CD4-positive, alpha-beta T cell treated with Interleukin-15 for 1 hour (primary cell): ENCODE results near the gene YTHDC1.
A peak's percentile ranks its signal among the peaks of the same experiment; 100 is the strongest.
"Not testable (repeated sequence)": the region's sequence is repeated elsewhere in the genome, so short reads cannot be mapped to it uniquely, and the experiment has no call there.

ENCODE experiments used
- DNase-seq: peaks from one replicate; pipeline ENCODE4 v3.0.0-alpha.2; 2020

YTHDC1 gene

DNA sequence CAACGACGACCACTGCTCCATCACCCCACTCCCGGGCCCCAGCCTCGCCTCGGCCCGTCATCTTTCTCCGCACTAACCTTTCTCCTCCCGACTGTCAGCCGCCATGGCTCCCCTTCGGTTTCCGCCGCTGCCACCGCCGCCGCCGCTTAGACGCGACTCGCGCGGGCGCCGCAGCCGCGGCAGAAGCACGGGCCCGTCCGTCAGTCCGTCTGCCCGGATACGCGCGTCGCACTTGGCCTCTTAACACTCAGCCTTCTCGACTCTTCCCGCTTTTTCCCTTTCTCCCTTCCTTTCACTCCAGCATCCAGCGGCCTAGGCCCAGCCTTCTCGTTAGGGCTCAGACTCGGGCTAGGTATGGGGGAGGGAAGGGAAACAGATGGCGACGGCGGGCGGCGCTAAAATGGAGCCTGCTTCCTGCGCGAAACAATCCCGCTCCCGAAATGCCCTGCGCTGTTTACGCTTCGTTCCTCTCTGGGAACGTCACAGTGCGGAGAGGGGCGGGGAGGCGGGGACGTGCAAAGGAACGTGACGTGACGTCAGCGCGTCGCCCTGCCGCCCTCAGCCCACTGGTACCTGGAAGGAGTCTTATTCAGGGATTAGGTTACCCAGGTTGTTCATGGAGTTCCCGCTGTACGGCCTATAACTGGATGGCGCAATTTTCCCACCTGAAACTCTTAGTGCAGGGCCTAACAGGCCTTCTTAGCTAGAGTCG lies at the start of gene YTHDC1:
YTHDC1 (minus strand) TSS at position 442 of the 712 bp plus-strand sequence; CDS start at position 105, 337 bp downstream.
- DNase-seq, result peak; percentile 93

DNA sequence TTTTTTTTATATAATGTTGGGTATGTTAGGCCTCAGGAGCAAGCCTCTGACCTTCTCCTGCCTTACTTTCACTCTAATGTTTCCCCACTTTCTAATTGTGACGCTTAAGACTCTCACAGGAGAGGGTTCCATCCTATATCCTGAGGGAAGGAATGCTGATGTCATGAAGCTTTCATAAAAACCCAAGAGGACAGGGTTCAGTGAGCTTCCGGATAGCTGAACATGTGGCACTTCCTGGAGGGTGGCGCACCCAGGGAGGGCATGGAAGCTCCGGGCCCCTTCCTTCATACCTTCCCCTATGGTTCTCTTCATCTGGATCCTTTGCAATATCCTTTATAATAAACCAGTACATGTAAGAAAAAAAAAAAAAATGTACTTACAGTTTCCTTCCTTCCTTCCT lies 49.4 kb upstream of the YTHDC1 start:
- no peak for DNase-seq

DNA sequence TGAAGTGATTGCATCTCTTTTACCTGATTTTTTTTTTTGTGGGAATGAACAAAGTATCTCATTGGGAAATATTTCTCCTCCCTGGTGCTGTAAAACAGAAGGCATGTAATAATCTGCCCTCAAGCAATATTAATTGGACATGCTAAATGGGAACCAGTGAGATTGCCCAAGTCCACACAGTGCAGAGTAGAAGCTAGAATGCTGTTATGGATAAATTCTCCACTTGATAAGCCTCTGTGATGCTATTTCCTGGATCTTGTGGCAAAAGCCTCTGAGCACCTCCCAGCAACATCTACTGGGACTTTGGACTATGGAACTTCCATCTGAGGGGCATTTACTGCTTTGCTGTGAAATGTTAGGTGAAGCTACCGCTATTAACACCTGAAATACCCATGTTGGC lies 46.9 kb upstream of the YTHDC1 start:
- no peak for DNase-seq

DNA sequence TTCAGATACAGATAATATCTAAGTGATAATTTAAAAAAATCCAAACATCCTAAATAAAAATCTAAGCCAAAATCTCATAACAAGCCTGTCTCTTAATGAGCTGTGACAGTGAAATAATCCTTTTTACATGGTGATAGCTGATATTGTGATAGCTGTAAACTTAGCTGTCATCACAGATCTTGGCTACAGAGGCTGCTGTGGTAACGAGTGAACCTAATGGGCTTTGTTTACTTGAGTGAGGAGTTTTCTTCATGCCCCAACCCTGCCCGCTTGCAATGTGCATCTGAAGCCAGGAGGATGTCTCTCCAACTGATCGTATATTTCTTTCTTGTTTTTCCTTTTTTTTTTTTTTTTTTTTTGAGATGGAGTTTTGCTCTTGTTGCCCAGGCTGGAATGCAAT lies 41.5 kb upstream of the YTHDC1 start:
- DNase-seq, result no peak

DNA sequence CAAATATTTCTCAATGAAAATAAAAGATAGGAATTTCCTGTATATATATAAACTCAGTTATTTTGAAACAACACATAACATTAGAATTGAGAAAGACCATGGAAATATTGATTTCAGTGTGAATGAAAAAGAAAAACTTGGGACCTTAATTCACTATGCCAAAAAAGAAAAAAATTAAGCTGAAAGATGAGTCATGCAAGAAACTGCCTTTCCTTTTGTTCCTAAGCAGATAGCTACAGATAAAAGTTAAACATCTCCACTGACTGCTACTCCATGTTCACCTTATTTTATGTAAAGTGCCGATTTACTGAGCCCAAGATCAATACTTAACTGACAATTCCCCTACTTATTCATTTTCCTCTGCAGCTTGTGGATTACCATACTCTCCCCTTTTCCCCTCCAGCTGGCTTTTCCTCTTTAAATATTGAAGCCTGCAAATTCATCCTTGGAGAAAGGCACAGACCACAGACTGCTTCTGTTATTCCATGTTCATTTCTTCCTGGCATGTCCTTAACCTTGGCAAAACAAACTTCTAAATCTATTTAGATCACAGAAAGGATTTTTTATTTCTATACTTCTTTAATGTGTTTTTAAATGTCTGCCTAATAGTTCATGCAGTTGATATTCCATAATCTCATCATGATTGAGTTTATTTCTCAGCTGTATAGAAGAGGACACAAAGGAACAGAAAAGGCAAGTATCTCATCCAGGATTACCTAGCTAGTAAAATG lies 40.5 kb upstream of the YTHDC1 start:
- no peak for DNase-seq

DNA sequence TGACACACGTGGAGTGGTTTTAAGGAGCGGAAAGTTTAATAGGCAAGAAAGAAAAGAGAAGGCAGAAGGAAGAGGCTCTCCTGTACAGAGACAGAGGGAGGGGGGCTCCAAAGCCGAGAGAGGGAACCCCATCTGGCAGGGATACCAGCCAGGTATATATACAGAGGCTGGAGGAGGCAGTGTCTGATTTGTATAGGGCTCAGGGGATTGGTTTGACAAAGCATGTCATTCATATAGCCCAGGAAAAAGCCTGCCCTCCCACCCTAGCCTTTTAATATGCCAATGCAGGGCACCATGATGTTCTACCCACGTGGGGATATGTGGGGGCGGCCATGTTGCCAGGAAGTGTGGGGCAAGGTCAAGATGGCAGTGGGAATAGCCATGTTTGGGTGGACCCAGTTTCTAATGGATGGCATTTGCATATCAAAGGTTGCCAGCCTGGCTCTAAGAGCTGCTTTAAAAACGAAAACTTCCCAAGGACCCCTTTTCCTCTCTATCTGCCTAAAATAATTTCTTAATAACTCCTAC lies 39.6 kb upstream of the YTHDC1 start:
- DNase-seq, result not testable (repeated sequence)

DNA sequence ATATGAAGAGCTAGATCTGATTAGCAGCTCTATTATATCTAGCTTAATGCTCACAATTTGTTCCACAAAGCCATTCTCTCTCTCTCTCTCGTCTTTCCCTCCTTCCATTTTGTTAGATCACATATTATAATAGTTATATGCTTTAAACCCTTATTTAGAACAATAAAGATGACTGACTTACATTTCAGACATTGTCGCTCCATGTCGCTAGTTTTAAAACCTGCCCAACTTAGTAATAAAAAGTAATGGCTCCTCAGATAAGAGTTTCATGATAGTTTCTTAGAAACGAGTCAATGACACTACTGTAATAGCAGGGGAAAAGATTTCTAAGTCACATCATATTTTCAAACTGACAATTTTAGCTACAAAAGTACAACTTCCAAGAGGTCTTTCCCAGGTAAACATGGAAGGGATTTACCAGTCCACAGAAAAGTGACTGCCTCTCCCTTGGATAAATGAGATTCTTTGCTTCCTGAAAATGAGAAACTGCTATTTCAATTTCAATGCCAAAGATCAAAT lies 38.5 kb upstream of the YTHDC1 start:
- DNase-seq, result no peak

DNA sequence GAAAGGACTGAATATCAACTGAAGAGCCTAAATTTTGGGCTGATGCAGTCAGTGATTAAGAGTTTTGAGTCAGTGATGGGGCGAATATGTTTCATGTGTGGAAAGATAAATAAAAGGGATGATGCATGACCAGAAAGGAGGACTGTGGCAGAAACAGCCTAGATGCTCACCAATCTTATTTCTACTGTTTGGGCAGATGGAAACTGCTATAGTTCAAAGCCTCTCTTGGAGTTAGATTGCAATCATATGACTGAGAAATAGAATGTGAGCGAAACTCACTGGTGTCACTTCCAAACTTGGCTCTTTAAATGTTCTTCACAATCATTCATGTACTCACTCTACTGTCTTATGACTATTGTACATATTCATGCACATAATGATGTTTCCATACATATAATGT lies 35.4 kb upstream of the YTHDC1 start:
- no peak for DNase-seq

DNA sequence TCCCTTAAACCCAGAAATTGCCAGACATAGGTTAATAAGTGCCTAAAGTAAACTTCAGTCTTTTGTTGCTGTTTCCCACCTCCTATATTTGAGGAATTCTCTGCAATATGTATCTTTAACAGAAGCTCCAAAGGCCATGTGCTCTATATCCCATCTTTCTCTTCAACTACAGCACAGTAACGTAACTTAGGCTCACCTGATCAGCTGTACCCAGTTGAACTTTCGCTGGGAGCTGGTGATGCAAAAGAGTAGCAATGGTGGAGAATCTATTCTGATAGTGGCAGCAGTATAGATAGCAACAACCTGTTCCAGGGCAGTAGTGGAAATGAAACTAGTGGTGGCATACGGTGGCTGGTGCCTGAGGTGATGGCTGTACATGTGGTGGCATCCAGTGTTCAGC lies 33.2 kb upstream of the YTHDC1 start:
- no peak for DNase-seq

DNA sequence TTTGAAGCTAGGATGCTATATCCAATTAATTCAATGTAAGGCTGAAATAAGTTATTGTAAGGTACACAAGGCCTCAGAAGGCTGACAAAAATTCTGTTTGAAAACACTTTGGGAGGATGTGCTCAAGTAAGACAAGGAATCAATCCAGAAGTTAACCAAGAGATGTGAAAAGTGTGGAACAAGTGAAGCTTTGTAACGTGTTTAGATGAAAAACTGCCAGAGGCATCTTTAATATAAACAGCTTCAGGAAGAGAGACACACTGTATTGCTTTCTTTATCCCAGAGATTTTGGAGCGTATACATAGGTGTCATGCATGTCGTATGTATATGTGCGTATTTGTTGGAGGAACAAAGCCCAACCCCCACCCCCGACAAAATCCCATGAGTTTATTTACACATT lies 28.3 kb upstream of the YTHDC1 start:
- DNase-seq, result no peak

DNA sequence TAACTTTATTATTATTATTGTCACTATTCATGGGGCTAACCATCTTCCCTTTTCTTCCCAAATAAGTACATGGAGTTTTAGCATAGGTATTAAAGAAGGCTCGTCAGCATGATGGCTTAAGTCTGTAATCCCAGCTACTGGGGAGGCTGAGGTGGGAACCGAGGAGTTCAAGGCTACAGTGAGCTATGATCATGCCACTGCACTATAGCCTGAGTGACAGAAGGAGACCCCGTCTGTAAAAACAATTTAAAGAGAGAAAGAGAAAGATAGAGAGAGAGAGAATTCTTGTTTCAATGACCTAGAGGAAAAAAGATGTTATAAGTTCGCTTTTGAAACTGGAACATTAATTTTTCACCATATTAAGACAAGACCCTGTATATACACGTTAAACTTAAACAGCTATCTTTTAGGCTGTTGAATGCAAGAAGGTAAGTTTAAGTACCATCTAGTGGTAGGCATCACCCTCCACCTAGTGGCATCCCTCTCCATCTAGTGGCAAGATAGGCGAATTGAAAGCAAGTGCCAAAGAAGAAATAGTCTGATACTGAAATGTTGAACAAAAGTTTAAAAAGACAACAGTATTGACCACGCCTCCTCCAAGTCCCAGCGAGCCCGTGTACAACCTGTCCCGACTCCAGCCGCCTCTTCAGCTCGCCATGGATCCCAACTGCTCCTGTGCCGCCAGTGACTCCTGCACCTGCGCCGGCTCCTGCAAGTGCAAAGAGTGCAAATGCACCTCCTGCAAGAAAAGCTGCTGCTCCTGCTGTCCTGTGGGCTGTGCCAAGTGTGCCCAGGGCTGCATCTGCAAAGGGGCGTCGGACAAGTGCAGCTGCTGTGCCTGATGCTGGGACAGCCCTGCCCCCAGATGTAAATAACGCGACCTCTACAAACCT lies 26.0 kb upstream of the YTHDC1 start:
- peak; percentile 44 for DNase-seq

DNA sequence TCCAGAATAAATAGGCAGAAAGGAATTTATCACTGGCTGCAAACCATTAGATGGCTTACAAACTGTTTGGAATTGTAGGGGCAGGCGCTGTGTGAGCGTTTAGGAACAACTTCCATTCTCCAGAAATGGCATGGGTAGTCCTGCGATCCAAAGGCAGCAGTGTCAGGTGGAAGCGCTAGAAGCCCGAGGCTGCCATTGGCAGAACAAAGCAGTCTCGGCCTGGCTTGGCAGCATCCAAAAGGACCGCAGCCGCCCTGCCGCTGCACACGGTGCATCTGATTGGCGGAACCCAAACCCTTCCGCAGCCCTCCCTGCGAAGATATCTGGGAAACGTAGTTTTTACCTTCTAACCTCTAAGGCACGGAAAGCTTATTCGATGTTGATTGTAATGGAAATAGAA lies 23.6 kb upstream of the YTHDC1 start:
- peak; percentile 78 for DNase-seq

DNA sequence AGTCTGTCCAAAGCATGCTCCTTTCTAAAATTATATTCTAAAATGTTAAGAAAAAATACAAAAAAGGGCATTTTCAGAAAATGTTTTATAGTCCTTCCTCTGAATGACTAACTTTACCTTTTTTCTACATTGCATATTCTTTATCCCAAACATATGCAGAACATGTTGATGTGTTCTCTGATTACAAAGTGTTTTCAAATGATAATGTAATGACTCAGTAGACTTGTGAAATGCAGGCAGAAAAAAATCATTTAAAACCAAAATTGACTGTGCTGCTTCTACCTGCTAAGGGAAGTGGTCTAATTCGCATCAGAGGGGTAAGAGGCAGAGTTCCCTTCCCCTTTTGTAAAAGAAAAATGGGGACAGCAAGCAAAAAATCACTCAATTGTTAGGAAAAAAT lies 22.7 kb upstream of the YTHDC1 start:
- no peak for DNase-seq

DNA sequence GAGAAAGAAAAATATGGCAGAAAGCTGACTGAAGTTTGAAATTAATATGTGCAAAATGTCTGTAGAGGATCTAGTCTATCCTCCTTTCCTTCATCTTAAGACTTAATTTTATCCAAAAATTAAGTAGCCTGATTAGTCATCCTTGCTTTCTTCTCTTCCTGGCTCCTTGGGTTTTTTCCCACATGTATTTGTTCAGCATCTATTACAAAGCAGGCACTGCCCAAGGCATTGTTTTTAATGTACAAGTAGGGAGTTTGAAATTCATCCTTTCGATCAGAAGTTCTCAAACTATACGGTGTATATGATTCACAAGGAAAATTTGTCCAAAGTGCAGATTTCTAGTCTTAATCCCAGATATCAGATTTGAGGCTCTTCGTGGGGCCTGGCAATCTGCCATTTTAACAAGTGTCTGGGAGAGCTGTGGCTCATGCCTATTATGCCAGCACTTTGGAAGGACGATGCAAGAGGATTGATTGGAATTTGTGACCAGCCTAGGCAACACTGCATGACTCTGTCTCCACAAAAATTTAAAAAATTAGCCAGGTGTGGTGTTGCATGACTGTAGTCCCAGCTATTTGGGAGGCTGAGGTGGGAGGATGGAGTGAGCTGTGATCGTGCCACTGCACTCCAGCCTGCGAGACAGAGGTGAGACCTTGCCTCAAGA lies 19.4 kb upstream of the YTHDC1 start:
- no peak for DNase-seq

DNA sequence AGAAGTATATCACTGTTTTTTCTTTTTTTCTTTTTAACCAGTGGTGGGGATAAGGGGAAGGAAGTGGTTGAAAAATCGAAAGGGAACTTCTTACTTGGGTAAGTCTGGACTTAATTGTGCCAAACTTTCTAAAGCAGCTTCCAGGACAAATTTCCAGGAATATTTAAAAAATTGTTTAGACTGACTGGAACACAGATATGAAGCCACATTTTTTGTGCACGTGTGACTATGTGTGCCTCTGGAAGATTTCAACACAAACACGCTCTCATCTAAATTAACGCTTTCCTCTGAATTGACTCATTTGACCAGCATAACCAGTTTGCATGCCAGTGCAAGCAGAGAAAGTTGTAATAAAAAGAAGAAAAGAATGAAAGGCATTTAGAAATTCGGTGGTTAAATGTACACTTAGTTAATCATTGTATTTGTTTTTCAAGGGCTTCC lies 18.8 kb upstream of the YTHDC1 start:
- DNase-seq, result no peak

DNA sequence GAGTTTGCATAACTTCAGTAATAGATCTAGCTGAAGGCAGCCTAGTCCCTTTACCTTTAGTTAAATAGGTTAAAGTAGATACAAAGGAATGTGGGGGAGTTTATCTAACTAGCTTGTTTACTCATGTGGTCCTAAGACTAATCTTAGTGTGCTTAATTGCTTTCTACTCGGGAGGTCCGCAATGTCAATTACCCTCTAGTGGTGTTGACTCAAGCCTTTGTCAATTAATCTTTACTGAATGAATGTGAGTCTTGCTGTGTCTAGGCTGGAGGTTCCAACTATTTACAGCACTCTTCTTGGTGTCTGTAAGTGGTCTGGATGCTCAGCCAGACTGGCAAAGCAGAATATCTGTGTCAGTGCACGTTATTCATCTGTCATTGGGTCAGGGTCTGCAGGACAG lies 17.9 kb upstream of the YTHDC1 start:
- no peak for DNase-seq

DNA sequence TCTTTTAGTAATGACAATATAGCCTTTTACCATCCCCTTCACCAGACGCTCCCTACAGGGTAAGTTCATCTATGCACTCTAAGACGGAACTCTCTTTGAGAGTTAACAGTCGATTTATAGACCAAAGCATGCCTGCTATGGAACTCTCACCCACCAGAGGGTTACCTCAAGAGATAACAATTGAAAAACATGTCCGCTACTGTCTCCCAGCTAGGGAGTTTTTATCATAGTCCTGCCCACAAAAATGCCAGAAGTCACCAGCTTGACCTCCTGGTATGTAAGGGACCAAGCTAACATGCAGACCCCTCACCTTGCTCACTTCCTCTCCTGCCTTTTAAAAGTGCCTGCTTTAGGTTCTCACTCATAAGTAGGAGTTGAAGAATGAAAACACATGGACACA lies 16.7 kb upstream of the YTHDC1 start:
- DNase-seq, result no peak

DNA sequence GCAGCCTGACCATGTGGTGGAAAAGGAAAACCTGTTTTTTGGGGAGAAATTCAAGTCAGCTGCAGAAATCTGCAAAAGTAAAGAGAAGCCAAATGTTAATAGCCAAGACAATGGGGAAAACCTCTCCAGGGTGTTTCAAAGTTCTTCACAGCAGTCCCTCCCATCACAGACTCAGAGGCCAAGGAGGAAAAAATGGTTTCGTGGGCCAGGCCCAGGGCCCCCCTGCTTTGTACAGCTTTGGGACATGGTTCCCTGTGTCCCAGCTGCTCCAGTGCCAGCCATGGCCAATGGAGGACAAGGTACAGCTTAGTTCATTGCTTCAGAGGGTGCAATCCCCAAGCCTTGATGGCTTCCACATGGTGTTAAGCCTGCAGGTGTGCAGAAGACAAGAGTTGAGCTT lies 15.2 kb upstream of the YTHDC1 start:
- no peak for DNase-seq

DNA sequence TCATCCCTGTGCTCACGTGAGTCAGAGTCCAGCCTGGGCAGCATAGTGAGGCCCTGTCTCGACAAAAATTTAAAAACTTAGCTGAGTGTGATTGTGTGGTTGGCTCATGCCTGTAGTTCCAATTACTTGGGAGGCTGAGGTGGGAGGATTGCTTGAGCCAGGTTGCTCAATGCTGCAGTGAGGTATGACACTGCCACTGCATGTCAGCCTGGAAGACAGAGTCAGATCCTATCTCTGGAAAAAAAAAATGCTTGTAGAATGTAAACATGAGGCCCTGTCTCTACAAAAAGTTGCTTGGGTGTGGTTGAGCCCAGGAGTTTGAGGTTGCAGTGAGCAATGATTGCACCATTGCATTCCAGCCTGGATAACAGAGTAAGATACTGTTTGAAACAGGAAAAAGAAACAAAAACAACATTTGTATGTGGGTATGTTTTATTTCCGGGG lies 11.3 kb upstream of the YTHDC1 start:
- no peak for DNase-seq

DNA sequence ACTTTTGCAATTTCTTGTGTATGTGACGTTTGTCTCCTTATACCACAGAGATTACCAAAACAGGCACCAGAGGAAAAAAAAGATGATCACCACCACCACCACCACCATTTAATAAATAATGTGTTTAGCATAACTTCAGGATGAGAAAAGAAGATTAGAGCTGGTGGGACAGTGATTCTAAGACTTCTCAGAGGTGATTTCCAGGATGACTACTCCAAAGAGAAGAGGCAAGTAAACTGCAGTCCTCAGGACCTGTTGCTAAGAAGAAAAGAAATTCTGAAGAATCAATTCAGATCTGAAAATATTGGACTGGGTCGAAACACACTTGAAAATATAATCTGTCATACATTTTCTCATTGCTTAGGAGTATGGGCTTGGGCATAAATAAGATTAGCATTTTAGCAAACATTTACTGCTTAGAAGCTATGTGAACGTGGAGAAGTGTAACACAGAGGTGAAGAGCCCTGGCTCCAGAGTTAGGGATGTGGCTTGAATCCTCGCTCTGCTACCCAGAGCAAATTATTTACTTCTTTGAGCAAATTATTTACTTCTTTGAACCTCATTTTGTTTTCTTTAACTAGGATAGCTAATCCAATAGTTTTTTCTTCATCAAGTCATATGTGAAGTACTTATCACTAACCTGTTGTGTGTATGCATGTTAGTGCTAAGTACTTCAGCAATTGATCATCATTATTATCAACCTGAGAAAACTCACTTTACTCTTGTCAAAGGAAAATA lies 10.5 kb upstream of the YTHDC1 start:
- DNase-seq, result no peak

DNA sequence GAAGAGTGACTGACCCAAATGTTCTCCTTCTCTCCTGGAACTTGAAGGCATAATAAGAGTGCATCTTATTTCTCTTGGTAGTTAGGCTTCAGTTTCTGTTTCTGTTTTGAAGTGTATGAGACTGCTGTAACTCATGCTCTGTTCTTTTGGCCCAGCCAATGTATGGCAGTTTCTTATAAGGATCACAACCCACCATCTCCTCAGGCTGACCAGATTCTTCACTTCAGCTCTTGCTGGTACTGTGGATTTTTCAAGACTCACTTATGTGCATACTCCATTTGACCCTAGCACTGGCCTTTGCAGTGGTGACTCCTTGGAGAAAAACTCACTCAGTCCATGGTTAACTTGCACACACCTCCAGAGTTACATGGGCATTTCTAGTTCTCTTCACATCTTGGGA lies 9.6 kb upstream of the YTHDC1 start:
- no peak for DNase-seq

DNA sequence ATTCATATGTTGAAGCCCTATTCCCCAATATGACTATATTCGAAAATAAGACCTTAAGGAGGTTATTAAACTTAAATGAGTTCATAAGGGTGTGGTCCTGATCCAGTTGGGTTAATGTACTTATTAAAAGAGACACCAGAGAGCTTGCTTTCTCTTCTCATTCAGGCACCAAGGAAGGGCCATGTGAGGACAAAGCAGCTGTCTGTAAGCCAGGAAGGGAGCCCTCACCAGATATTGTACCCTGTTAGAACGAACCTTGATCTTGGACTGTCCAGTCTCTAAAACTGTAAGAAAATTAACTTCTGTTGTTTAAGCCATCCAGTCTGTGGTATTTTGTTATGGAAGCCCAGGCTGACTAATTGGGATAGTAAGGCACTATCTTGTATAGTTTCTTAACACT lies 9.1 kb upstream of the YTHDC1 start:
- no peak for DNase-seq
